GM03348 (cell line): ENCODE results near the gene PNLIPRP2.
A peak's percentile ranks its signal among the peaks of the same experiment; 100 is the strongest.

Experiments used
- DNase-seq: peaks from one replicate; pipeline ENCODE4 v3.0.0; 2012; ENCODE audit warnings: low spot score

PNLIPRP2 gene

DNA sequence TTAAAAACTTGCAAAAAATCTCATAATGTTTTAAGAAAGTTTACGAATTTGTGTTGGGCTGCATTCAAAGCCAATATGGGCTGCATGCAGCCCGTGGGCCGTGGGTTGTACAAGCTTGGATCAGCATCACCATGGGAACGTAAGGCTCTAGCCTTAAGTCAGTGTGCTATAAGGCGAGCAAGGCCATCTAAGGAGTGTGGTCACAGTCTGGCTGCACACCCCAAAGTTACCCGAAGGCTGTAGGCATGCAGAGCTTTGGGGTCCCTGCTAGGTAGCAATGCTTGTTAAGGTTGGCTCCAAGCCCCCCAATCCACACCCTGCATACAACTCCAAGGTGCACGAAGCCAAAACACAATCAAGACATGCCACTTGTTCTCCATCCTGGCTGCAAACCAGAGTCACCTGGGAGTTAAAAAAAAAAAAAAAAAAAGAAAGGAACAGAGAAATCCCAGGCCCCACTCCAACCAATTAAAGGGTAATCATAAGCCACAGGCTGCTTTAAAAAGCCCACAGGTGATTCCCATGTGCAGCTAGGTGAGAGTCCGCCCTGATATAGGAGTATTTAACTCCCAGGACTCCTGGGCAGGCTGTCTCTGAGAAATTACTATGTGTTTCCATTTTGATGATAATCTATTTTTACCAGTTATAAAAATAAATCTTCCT, 8.5 kb upstream of the PNLIPRP2 start:
- no peak for DNase-seq

DNA sequence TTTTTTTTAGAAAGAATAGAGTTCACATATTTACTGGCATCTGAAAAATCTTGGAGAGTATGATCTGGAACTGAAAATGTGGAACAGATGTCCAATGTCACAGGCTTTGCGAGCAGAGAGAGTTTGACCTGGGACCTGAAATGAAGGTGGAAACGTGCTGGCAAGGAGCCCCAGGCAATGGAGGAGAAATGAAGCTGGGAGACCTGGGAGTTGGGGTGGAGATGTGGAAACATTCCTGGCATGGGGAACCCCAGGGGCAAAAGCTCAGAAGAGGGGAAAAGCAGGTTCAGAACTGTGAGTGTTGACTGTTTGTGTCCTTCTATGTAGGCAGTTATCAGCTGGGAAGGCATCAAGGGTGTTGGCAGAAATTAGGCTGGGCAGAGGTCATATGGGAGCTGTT, 7.3 kb upstream of the PNLIPRP2 start:
- no peak for DNase-seq

DNA sequence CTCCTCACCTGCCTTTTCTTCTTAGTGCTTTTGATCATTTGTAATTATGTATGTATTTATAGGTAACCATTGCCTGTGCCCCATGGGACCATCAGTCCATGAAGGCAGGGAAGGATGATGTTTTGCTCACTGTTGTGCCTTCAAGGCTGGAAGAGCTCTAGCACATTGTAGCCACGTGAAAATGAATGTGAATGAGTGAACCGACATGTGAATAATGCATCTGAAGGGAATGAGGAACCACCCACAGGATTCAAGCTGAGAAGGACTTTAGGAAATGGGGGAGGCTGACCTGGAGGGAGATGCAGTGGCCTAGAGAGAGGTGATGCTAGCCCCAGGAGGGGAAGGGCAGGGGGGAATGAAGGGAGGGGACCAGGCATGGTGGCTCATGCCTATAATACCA, 6.0 kb upstream of the PNLIPRP2 start:
- no peak for DNase-seq

DNA sequence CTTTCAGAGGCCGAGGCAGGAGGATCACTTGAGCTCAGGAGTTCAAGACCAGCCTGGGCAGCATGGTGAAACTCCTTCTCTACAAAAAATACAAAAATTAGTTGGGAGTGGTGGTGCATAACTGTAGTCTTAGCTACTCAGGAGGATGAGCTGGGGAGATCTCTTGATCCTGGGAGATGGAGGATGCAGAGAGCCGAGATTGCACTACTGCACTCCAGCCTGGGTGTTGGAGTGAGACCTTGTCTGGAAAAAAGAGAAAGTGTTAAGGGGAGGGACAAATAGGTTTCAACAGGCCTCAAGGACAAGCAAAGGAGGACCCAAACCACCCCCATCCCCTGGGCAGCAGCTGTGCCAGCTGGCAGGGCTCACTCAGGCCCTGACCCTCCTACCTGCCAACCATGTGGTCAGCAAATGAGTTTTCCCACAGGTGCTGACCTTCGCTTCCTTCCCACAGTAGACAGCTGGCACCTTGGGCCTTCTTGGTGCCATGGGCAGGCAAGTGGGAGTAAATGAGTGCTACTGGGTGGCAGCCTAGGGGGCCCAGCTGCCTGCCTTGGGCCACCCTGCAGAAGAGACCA, 5.5 kb upstream of the PNLIPRP2 start:
- no peak for DNase-seq

DNA sequence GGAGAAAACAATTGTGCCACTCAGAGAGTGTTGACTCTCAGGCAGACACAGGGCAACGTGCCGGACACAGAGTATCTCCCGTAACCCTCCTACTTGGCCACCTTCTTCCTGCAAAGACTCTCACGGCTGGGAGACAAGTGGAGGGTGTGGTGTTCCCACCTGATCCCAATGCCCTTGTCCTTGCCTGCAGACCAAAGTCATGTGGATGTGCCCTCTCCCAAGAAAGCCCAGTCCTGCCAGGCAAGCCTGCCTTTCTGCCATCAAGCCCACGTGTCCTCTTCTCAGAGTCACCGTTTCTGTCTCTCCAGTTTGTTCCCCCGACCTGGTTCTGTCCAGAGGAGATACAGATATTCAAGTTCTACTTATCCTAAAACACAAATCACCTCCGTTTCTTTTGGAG, 723 bp downstream of the PNLIPRP2 start:
- DNase-seq, result no peak

DNA sequence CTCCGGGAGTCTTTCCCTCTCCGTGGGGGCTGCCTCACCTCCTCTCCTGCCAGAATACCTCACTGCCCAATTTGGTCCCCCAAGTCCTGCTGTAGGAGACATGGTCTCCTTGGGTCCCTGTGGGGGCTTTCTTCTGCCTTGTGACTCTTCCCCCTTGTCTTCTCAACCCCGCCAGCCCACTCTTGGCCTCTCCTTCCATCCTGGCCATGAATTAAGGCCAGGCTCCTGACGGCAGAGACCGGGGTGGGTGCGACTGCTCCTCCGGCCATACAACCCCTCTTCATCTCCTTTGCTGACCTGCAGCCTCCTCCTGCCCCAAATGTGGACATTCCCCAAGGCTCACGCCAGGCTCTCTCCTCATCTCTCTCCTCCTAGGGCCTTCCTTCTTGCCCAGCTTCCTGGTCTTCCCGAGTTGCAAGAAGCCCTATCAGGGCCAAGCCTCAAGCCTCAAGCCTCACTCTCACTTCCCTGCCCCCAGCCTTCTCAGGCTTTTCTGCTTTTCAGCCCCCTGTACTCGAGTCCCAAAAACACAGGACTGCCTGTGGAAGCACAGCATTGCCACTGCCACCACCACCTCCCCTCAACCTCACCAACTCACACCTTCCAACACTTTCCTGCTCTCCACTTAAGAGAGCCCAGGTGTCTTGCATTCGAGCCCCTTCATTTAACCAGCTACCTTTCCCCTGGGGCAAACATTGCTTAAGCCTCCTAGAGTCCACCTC, 1.3 kb downstream of the PNLIPRP2 start:
- no peak for DNase-seq

DNA sequence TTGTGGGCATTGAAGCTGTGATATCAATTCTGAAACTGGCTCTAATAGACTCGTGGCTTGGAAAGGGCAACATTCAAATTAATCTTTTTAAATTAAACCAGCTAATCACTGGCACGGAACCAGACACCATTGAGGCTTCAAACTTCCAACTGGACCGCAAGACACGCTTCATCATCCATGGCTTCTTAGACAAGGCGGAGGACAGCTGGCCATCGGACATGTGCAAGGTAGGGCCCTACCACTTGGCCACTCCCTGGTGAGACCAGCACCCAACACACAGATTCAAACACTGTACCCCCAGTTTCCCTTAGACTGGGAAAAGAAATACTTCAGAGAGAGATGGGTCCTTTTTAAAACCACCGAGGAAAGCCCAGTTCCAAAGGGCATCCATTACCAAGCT, 5.1 kb downstream of the PNLIPRP2 start:
- DNase-seq, result no peak

DNA sequence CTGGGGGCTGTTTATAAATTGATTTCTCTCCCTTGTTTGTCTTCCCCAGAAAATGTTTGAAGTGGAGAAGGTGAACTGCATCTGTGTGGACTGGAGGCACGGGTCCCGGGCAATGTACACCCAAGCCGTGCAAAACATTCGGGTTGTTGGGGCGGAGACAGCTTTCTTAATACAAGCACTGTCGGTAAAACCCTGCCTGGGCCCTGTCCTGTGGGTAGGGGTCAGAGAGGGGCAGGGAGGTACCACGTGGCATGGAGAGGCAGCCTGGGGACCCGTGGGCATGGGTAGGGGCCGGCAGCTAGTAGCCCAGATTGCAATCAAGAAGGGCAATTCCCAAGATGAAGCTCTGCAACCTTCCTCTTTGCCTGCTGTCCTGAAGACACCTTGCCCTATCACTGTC, 6.1 kb downstream of the PNLIPRP2 start:
- DNase-seq, result no peak

DNA sequence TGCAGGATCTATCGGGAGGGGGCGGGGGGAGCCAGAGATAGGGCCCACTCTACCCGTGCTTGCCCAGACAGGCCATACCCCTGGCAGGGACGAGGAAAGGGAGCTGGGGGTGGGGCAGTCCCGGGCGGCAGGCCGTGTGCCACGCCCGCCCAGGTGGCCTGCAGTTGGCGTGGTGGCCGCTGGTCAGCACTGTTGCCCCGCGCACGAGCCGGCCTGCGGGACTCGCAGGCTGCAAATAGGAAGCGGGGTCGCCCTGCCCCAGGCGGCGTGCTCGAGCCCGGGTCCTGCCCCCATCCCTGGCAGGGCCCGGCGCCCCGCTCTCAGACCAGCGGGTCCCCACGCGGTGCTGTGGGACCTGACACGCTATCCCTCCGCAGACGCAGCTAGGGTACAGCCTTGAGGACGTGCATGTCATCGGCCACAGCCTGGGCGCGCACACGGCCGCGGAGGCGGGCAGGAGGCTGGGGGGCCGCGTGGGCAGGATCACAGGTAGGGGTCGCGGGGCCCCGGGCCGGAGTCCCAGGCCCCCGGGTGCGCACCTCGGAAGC, 6.7 kb downstream of the PNLIPRP2 start:
- peak; percentile 45 for DNase-seq

DNA sequence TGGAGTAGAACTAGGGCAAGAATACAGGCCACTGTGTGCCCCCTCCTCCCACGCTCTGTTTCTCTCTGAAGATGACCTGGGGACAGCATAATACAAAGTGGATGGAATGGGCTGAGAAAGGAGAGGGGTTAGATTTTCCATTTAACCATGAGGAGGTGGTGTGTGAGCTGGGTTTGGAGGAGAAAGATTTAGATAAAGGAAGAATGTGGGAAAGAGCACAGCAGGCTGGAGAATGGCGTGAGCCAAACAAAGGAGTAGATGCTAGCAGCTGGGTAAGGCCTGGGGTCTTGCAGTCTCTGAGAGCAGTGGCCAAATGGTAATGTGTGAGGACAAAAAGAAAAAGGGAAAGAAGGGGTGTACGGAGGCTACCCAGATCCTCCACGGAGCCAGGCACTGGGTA, 8.6 kb downstream of the PNLIPRP2 start:
- no peak for DNase-seq

DNA sequence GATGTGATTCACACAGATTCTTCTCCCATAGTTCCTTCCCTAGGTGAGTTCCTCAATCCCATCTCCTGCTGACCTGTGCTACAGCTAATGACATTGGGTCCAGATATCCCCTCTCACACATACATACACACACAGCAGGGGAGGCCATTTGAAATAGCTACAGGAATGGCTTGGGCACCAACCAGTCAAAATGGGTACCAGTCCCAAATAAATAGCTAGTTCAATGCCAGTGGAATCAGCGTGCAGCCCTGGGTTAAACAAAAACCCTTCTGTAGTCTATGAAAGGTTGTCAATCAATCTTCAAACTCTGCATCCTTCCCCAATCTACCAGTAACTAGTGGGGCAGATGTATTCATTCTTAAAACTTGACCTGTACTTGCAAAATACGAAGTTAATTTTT, 9.3 kb downstream of the PNLIPRP2 start:
- DNase-seq, result no peak

DNA sequence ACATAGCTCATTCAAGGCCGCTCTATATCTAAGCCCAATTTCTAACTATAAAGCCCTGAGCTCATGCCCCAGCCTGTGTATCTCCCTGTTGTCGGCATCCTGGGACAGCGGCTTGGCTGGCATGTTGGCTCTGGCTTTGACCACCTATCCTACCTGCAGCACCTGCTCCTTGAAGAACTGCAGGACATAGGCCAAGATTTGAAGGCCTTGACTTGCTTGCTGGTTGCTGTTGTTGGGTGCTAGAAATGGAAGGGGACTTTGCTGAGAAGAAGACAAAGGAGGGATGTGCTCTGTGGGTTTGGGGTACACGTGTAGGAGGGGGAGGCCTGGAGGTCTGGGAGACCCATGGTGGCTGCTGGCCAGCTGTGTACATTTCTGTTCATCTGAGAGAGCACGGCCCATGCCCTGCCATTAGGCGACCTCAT, 11.1 kb downstream of the PNLIPRP2 start:
- DNase-seq, result no peak

DNA sequence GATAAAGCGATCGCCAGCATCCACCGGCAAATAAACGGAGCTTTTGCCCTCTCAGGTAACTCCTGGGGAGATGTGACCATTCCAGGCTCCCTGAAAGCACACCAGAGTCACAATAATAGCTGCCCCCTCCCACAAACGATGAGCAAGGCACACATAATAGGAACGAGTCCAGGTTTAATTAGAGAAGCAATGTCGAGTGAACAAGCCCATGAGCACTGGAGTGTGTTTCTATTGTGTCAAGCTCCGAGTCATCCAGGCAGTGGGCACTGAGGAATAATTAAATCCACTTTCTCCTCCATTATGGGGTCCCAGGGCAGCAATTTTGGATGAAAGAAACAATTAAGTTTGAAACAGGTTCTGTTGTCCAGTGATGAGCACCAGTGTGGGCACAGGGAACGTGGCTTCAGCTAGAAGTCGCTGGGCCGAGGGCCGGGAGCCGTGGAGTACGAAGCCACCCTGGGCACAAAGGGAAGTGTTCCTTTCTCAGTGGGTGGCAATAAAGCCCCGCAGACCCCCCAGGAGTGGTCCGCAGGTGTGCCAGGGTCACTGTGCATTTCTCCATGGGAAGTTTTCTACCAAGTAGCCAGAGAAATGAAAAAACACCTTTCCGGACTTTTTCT, 12.0 kb downstream of the PNLIPRP2 start:
- no peak for DNase-seq

DNA sequence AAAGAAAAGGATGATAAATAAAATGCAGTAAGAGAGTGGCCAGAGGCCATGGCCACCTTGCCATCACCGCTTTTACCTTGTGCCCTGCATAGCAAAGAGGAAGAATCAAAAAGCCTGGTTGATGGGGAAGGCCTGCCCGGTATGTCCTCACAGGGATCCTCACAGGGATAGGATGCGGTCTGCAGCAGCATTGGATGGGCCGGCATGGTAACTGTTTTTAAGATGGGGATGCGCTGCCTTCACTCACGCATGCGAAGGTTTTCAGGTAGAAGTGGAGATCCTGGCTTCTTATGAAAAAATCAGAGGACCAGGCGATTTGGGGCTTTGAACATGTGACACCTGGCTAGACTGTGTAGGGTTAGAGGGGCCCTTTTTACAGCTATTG, 12.5 kb downstream of the PNLIPRP2 start:
- no peak for DNase-seq

DNA sequence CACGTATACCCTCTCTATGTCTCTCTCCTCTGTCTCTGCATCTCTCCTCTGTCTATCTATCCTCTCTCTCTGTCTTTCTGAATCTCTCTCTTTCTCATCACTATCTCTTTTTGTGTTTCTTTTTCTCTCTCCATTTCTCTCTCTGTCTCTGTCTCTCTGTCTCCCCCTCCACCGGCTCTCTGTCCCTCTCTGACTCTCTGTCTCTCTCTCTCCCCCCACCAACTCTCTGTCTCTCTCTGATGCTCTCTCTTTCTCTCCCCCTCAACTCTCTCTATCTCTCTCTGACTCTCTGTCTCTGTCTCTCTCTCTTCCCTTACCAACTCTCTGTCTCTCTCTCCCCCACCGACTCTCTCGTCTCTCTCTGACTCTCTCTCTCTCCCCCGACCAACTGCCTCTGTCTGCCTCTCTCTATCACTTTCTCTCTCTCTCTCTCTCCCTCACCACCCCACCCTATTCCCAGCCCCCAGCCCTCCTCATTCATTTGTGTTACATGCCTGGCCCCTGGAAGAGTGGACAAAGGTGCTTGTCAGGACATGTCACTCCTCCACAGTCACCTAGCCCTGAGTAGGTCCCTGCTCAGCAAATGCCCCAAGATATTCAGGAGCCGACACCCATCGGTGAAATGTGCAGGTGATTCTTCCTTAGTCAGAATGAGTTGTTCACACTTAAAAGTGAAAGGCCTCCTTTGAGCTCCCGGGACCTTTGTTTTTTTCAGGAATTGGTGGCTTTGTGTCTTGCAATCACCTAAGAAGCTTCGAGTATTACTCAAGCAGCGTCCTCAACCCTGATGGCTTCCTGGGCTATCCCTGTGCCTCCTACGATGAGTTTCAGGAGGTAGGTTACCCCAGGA, 13.6 kb downstream of the PNLIPRP2 start:
- no peak for DNase-seq

DNA sequence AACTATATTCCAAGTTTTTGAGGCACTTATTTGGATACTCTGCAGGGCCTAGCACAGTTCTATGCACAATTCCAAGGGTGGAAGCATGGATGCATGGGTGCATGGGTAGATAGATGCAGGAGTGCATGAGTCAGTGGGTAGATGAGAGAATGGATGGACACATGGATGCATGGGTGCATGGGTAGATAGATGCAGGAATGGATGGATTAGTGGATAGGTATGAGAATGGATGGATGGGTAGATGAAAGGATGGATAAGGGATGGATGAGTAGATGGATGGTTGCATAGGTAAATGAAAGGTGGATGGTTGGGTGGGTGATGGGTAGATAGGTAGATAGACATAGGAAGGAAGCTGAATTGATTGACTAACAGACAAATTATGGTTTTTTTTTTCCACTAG, 15.6 kb downstream of the PNLIPRP2 start:
- no peak for DNase-seq

DNA sequence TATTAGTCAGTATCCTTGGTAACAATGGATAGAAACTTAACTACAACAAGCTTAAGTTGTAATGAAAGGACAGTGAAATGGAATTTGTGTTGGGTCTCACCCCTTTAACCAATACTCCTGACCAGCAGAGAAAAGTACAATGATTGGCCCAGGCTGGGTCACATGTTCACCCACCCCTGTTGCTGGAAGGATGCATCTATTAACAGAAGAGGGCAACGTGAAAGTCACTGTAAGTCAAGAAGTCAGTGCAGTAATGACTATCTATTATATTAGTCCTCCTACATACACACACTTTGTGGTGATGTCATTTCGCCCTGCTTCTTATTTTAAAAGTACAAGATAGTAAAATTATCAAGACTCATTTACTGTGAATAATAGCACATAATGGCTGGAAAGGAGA, 16.2 kb downstream of the PNLIPRP2 start:
- no peak for DNase-seq

DNA sequence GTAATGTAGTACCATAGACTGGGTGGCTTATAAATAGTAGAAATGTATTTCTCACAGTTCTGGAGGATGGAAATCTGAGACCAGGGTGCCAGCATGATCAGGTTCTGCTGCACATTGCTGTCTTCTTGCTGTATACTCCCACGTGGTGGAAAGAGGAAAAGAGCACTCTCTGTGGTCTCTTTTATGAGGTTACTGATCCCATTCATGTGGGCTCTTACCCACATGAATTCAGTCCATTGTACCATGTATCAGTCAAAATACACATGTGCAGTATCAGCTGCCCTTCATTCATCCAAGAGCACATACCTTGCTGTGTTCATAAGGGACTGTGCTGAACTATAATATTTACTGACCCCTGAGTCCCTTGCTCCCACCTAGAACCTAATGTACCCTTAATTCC, 17.1 kb downstream of the PNLIPRP2 start:
- DNase-seq, result no peak

DNA sequence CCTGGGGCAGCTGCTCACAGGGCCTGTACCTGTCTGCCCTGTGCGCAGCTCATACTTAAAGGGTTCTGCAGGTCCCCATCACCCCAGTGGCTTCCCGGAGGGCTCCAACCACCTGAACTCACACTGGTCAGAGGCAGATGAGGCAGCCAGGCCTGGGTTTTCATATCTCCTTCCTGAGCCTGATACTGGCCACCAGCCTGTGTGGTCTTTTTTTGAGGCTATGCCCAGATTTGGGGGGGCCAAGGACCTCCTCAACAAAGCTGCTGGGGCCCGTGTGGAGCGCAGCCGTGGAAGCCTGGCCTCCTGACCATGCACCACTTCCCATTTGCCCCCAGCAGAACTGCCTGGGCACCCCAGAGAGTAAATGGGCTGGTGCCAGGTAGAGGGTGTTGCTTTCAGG, 25.7 kb downstream of the PNLIPRP2 start:
- DNase-seq, result no peak

DNA sequence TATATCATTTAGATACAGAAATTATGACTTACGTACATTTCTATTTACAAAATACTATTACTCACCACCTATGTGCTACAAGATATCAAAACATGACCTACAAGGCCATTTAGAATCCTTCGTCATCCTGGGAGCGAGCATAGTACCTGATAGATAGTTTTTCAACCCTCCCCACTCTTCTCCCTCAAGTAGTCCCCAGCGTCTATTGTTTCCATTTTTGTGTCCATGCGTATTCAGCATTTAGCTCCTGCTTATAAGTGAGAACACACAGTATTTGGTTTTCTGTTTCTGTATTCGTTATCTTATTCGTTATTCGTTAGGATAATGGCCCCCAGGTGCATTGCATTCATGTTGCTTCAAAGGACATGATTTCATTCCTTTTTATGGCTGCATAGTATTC, 28.1 kb downstream of the PNLIPRP2 start:
- no peak for DNase-seq

DNA sequence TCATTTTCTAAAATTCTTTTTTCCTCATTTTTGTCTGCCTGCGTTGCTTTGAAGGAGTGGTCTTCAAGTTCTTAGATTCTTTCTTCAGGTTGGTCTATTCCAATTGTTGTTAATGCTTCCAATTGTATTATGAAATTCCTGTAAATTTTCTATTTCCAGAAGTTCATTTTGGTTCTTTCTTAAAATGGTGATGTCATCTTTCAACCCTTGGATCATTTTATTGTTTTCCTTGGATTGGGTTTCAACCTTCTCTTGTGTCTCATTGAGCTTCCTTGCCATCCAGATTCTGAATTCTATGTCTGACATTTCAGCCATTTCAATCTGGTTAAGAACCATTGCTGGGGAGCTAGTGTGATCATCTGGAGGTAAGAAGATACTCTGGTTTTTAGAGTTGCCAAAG, 33.1 kb downstream of the PNLIPRP2 start:
- DNase-seq, result no peak

DNA sequence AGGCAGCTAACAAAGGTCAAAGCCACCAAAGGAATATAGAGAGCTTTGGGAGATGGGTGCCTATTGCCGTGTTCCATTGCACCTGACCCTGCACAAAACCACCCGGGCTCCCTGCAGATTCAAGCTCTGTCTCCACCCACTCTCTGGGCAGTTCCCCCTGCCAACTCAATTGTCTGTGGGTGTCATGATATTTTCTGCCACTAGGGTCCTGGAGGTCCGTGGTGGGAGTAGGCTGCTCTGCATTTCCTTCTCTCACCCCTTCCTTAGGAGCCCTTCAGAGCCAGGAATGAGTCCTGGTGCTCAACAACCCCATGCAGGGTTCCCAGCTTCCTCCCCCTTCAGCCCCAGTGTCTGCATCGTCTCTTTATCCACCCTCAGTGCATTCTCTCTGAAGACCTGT, 34.1 kb downstream of the PNLIPRP2 start:
- DNase-seq, result no peak
